SK-N-SH treated with all-trans-retinoic acid at 6 μM for 48 hours (cell line): ENCODE data around the gene FZD4.

ENCODE experiments used
- ARNTL ChIP-seq: fragments of 450-650 bp; formaldehyde crosslinking; IDR thresholded peaks from 2 replicates; pipeline ENCODE4 v1.5.0; 2020; ENCODE audit warnings: low read depth, mild to moderate bottlenecking, moderate library complexity, borderline replicate concordance
- BACH2 ChIP-seq: fragments of 250-450 bp; sonication (Bioruptor Pico); IDR thresholded peaks from 2 replicates; pipeline ENCODE4 v1.9.0; 2021; ENCODE audit warnings: mild to moderate bottlenecking, borderline replicate concordance
- CSRNP3 ChIP-seq: fragments of 250-450 bp; sonication (Bioruptor Pico); IDR thresholded peaks from 2 replicates; pipeline ENCODE4 v1.5.1; 2021; ENCODE audit warnings: mild to moderate bottlenecking, moderate library complexity
- GLIS3 ChIP-seq: fragments of 250-450 bp; sonication (Bioruptor Pico); IDR thresholded peaks from 2 replicates; pipeline ENCODE4 v1.5.0; 2020; ENCODE audit warnings: mild to moderate bottlenecking, moderate library complexity
- ISL1 ChIP-seq: fragments of 250-450 bp; sonication (Bioruptor Pico); IDR thresholded peaks from 2 replicates; pipeline ENCODE4 v2.1.2; 2022; ENCODE audit warnings: mild to moderate bottlenecking, moderate library complexity
- OSR1 ChIP-seq: fragments of 250-450 bp; sonication (Bioruptor Pico); IDR thresholded peaks from 2 replicates; pipeline ENCODE4 v1.8.0; 2022; ENCODE audit warnings: moderate library complexity, mild to moderate bottlenecking, inconsistent platforms
- PATZ1 ChIP-seq: fragments of 250-450 bp; sonication (Bioruptor Pico); IDR thresholded peaks from 2 replicates; pipeline ENCODE4 v1.8.0; 2020; ENCODE audit warnings: mild to moderate bottlenecking, moderate library complexity, borderline replicate concordance
- RARB ChIP-seq: fragments of 250-450 bp; sonication (Bioruptor Pico); IDR thresholded peaks from 2 replicates; pipeline ENCODE4 v1.8.0; 2021; ENCODE audit warnings: mild to moderate bottlenecking, moderate library complexity
- ZFP3 ChIP-seq: fragments of 250-450 bp; sonication (Bioruptor Pico); IDR thresholded peaks from 2 replicates; pipeline ENCODE4 v1.5.0; 2020; ENCODE audit warnings: mild to moderate bottlenecking, moderate library complexity
- ZFP30 ChIP-seq: fragments of 450-650 bp; formaldehyde crosslinking; IDR thresholded peaks from 2 replicates; pipeline ENCODE4 v1.5.0; 2022; ENCODE audit warnings: mild to moderate bottlenecking, moderate library complexity
- ZNF70 ChIP-seq: fragments of 450-650 bp; formaldehyde crosslinking; IDR thresholded peaks from 2 replicates; pipeline ENCODE4 v1.5.0; 2020; ENCODE audit warnings: mild to moderate bottlenecking, moderate library complexity
- ZNF8 ChIP-seq: fragments of 450-650 bp; formaldehyde crosslinking; IDR thresholded peaks from 2 replicates; pipeline ENCODE4 v1.5.0; 2020; ENCODE audit warnings: mild to moderate bottlenecking, moderate library complexity

GRCh38 chr11:86978756-86979608 is 23.8 kb upstream of the FZD4 start:
- TF ChIP-seq ZNF8 (CRISPR knock-in tag) = no peak
- no peak for TF ChIP-seq PATZ1 (CRISPR knock-in tag)
- no peak for TF ChIP-seq ARNTL (CRISPR knock-in tag)
- no peak for TF ChIP-seq GLIS3 (CRISPR knock-in tag)
- no peak for TF ChIP-seq CSRNP3 (CRISPR knock-in tag)
- TF ChIP-seq ZFP30 (CRISPR knock-in tag) = no peak
- no peak for TF ChIP-seq BACH2 (CRISPR knock-in tag)
- no peak for TF ChIP-seq ISL1 (CRISPR knock-in tag)
- no peak for TF ChIP-seq OSR1 (CRISPR knock-in tag)
- TF ChIP-seq RARB (CRISPR knock-in tag) = no peak
- TF ChIP-seq ZNF70 (CRISPR knock-in tag) = no peak
- TF ChIP-seq ZFP3 = no peak
